Lower leg skin (tissue), 3 donors: ENCODE measurements around the gene ARHGEF26.

Experiments
- CTCF ChIP-seq, 3 donors: fragments of 450-650 bp; IDR thresholded peaks; one replicate each; pipeline ENCODE4 v1.5.1; 2016; ENCODE audit warnings: antibody characterized with exemption in 3 of 3, mild to moderate bottlenecking in 3 of 3, moderate library complexity in 2 of 3
- POLR2A ChIP-seq, 2 donors: fragments of 450-650 bp; IDR thresholded peaks; one replicate each; pipeline ENCODE4 v1.6.1; 2016 to 2017; ENCODE audit warnings: antibody characterized with exemption in 2 of 2, mild to moderate bottlenecking in 1 of 2, moderate library complexity in 1 of 2

- TF ChIP-seq POLR2A (IDR thresholded peaks at IDR 0.05), result no peak
- TF ChIP-seq CTCF (IDR thresholded peaks at IDR 0.05), result no peak
These were observed 48.6 kb downstream of the ARHGEF26 start for GRCh38 chr3:154169796-154170110.
